C1 segment of cervical spinal cord (tissue), 14 donors: ENCODE results near the gene CXCR6.
A peak's percentile ranks its signal among the peaks of the same experiment; 100 is the strongest.

Experiments used
- DNase-seq, 14 donors: peaks; one replicate each; lab custom pipeline; 2025; lab: John Stamatoyannopoulos, UW

The CXCR6 gene

DNA sequence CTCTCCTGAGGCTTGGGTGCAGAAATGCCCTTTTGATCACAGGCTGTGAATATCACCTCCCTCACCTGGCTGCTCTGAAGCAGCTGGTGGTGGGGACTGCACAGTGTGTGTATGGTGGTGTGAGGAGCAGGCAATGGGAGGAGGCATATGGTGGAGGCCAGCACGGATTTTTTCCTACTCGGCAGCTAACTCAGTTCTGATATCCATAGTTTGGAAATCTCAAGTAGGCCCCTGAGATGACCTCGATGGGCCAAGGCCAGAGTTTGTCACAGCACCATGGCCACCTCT lies 21.3 kb upstream of the CXCR6 start:
- no peak for DNase-seq

DNA sequence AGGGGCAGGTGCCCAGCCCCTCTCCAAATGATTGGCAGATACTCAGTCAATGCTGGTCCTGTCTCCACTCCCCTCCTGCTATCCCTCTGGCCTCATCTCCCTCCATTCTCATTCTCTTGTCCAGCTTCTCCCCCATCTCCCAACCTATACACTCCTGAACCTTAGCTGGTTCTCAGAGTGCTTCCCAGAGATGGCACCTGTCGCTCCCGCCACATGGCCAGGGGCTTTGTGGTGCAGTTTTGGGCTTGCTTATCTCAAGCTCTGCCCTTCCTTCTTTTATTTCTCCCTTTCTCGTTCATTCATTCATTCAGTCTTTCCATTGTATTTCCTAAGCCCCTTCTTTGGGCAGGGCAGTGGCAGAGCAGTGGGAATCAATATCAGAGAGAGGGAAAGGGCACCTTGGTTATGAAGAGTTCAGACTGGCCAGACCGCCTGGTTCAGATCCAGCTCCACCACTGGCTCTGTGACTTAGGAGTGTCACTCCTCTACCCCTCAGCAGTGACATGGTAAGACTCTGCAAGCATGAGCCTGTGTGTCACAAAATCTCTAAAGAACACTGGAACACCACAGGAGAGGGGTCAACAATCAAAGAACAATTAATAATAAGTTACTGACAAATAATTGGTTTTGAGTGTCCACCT lies 20.2 kb upstream of the CXCR6 start:
- no peak for DNase-seq

DNA sequence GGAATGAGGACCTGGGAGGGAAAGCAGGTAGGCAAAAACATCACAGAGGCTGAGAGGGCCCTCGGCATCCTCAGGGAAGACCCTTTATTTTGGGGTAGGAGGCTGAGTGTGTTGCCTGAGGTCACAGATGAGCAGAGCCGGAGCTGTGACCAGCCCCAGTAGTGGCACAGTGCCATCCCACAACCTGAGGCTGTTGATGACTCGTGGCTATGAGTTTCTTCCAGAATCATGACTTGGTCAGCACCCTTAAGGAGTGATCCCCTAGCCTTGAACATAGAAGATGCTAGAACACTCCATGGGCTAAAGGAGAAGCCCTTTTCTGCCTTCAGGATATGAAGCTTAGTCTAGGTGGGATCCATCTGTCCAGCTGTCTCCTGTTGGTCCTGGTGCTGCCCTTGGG lies 19.5 kb upstream of the CXCR6 start:
- no peak for DNase-seq

DNA sequence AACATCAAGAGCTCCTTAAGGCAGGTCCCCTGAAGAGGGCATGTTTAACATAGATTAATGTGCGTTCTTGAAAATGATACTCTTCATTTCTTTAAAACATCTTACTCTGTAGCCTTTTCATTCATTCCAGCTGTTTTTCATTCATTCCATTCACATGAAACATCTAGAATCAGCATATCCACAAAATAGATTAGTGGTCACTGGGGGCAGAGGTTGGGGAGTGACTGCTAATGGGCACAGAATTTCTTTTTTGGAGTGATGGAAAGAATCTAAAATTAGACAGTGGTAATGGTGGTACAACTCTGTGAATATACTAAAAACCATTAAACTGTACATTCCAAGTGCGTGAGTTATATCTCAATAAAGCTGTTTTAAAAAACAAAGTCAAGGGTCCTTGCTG lies 15.4 kb upstream of the CXCR6 start:
- DNase-seq: no peak

DNA sequence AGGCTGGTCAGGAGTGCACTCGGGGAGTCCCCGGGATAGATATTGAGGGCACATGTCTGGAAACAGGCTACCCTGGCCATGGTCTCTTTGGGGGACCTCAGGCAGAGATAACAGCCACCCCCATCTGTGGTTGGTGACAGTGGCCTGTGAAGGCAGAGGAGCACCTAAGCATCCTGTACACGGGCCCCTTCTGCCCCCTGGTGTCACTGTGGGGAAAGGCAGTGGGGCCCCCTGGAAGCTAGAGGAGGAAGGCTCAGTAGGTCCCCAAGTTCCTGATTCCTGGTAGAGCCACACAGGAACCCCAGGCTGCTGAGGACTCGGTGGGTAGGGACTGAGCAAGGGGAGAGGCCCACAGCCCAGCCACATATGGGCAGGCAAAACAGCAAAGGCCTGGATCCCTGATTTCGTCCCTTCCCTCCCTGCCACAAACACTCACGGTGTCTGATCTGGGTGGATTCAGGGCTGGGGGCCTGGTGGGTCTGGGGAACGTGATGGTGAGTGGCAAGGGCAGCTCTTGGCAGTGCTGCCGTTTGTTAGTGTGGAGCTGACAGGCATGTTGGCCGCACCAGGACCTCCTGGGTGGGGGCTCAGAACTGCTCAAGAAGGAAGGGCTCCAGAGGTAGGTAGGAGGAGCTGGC lies 14.1 kb upstream of the CXCR6 start:
- DNase-seq: peak in 1 of 14 donors; percentile 8

DNA sequence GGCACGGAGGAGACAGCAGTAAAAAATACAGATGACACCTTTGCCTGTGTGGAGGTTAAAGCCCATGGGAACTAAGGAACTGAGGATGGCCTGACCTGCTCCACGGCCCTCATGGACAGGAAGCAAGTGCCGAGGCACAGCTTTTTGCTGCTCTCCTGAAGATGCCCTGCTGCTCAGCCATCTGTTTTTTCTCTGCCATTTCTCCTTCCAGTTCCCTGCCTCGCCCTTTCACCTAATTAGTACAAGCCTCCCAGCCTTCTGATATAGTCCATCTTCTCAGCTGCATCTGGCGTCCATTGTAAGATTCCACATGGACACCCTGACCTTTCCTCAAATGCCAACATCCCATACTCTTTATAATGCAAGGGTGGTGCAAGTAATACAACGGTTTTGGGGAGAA lies 11.8 kb upstream of the CXCR6 start:
- peak in 1 of 14 donors; percentile 82 for DNase-seq

DNA sequence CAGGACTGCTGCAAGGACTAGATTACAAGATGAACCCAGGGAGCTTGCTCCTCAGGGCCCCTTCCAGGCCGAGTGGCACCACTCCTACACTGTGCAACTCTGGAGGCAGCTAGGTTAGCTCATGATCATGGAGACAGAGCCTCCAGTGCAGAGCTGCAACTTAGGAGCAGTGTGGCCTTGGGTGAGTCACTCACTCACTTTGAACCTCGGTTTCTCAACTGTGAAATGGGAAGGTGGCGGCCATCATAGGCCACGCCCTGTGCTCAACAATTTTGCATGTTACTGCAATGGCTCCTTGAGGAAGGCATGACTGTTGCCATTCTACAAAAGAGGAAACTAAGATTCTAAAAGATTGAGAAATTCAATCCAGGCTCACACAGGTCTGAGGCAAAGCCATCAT lies 11.2 kb upstream of the CXCR6 start:
- no peak for DNase-seq

DNA sequence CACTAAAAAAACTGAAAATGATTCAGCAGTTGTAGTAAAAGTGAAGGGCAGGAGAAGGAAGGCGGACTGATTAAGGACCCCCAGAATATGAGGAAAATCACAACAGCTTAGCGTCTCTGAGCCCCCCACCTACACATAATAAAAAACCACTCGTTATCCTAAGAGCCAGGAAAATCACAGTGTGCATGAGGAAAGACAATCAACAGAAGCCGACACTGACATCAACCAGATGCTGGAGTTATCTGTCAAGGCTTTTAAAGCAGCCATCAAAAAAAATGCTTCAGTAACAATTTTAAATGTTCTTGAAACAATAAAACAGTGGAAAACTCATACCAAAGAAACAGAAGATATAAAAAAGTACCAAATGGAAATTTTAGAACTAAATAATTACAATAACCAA lies 9.7 kb upstream of the CXCR6 start:
- DNase-seq: no peak

DNA sequence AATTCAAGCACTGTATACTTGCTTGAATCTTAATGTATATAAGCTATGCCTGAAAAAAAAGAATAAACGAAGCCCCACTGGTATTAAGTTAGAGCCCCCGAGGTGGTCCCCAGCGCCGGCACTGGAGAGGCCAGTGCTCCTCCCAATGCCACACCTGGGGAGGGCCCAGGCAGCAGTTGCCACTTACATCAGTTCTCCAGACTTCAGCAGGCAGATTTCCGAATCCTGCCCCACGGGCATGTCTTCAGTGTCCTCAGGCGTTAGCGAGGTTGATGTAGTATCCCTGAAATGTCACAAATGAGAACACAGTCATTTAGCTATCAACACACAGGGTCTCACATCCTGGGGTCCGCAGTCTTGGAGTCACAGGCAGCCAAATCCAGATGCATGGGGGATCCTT lies 7.0 kb upstream of the CXCR6 start:
- no peak for DNase-seq

DNA sequence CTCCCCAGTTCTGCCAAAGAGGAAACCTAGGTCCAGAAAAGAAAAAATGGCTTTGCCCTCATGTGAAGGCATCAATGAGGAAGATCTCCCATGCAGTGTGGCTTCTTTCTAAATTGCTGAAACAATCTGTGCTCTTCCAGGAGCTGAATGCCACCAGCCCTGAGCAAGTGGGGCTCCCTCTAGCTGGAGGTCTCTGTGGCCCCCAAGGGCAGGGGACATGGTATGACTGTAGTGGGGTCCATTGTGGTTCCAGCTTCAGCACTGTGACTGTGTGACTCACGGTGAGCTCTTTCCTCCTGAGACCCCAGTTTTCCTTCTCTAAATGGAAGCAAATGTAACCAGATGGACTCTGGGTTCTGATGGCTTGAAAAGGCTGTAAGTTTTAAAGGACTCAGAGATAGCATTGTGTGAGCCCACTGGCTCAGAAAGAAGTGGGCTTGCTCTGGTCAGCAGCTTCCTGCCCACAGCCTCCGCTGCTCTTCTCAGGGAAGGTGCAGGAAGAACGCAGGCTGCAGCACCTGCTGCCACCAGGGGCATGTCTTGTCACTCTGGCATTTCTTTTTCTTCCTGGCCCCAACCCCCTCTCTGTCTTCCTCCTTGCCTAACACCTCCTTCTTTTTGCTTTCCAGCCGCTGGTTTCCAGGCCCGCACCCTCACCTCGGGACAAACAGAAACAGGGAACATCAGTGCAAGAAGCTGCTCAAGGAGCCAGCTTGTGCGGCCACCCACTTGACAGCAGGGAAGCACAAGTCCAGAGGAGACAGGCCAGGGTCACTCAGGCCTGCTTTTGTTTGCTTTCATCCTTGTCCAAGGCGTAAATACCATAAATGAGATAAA lies 5.8 kb upstream of the CXCR6 start:
- no peak for DNase-seq

DNA sequence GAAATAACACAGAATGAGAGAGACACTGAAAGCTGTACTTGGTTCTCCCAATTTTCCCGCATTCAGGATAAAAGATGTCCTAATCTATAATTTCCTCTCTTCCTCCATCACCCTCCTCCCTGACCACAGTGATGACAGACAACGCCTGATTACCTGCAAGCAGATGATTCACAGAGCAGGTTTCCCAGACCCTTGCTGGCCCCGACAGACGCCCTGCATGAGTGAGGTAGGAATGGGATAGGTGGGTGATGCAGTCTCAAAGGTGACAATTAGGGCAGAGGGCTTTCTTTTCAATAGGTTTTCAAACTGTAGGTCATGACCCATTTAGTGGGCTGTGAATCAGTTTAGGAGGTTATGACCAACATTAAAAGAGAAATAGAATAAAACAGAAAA lies 5.2 kb upstream of the CXCR6 start:
- no peak for DNase-seq

DNA sequence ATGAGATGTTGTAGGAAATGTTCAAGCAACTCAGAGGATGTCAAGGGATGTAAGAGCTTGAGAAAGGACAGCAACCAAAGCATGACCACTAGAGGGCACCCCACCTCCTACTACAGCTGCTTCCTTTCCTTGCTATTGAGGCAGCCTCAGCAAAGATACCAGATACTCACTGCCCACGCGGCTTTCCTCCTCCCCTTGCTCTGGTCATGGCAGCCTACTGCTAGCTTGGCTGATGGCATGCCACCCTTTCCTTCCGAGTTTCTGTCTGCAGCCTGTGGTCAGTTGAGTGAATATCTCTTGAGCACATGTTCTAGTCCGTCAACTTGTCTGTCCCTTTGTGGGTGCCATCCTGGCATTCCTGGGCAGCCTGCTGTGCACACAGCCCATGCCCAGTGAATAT lies 4.4 kb upstream of the CXCR6 start:
- peak in 13 of 14 donors; percentile 25 to 82 (median 68) for DNase-seq

DNA sequence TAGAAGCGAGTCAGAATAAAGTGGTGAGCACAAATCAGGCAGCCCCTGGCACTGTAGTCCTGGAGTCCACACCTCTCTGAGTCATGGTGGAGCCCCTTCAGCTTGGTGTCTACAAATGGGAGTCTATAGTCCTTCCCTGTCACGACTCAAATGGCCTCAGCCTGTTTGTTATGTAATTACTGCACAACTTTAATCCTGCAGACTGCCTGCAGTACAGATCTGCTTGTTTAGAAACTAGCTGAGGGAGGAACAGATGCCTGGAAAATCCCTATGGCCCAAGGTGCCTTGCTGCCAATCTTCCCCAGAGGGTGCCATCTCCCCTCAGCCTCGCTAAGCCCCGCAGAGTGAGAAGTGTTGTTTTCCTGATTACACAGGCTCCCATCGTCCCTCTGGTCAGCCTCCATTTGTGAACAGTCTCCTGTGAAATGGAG lies 3.9 kb upstream of the CXCR6 start:
- DNase-seq: peak in 3 of 14 donors; percentile 19 to 46 (median 32)

DNA sequence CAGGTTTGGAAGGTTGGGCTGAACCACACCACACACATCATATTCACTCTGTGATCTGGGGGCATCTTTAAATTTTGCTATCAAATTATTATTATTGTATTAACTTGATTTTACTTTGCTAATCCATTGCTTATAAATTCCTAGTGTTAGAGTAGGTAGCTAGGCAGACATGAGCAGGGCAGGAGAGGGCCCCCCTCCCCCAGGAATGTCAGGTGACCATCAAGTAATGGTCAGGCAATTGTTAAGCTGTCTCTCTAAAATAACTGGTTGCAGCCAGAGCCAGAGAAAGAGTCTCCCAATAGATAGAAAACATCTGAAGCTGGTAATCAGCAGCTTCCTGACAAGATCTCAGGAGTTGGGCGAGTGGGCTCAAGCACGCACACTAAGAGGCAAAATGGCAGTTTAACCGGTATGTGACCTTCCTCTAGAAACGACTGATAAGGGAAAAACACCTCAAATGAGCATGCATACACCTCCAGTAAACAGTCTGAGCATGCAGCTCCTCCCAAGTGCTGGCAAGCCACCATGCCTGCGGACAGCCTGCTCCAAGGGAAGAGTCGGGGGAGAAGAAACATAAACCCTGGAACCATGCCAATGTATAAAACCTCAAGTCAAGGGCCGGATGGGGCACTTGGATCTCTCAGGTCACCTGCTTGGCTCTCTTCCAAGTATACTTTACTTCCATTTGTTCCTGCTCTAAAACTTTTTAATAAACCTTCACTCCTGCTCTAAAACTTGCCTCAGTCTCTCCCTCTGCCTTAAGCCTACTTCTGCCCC lies 3.1 kb upstream of the CXCR6 start:
- peak in 1 of 14 donors; percentile 4 for DNase-seq

DNA sequence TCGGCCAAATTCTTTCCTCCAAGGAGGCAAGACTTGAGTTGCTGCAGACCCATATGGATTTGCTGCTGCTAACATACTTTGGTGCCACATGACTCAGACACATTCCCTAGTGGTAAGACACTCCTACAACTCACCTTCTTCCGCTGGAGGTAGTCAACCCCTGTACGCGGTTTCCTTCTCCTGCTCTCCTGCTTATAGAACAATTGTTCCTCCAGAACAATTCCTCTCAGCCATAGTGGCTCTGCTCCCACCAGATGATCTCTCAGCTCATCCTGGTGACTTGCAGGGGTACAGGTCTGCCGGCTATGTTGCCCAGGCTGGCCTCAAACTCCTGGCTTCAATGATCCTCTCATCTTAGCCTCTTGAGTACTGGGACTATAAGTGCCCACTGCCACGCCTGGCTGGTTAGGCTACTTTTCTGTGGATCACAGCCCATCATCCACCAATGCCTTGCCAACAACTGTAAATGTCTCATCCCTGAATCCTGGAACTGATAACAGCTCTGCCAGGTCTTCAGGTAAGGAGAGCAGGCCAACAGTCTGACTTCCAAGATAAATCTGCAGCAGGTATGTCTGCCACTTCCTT lies 2.4 kb upstream of the CXCR6 start:
- no peak for DNase-seq

DNA sequence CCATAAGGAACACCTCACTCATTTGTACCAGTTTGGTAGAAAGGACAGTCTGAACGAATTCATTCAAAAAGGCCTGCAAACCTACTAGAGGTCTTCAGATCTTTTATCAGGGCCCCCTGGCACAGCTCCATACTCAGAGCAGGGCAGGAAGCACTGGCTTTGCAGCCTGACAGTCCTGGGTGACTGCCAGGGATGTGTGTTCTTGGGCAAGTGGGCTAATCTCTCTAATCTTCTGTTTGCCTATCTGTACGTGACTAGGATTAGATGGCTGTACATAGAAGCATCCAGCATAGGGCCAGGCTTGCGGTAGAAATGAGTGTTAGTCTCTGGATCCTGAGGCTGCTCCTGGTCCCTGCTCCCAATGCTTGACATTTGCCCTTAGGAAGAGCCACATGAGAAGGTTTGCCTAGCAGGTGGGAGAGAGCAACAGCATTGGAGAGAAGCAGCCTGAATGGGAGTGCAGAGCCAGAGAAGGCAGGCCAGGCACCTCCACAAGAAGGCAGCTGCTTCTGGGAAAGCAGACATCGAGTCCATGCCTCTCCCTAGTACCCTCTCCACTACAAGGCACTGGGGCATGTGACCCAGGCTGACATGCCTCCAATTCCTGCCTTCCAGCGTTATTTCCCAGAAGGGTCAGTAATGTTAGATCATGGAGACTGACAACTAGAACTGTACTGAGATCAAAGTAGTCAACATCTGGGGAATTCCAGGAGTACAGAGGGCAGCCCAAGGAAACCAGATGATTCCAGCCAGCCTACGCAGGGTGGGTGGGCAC lies 1.0 kb upstream of the CXCR6 start:
- DNase-seq: no peak

DNA sequence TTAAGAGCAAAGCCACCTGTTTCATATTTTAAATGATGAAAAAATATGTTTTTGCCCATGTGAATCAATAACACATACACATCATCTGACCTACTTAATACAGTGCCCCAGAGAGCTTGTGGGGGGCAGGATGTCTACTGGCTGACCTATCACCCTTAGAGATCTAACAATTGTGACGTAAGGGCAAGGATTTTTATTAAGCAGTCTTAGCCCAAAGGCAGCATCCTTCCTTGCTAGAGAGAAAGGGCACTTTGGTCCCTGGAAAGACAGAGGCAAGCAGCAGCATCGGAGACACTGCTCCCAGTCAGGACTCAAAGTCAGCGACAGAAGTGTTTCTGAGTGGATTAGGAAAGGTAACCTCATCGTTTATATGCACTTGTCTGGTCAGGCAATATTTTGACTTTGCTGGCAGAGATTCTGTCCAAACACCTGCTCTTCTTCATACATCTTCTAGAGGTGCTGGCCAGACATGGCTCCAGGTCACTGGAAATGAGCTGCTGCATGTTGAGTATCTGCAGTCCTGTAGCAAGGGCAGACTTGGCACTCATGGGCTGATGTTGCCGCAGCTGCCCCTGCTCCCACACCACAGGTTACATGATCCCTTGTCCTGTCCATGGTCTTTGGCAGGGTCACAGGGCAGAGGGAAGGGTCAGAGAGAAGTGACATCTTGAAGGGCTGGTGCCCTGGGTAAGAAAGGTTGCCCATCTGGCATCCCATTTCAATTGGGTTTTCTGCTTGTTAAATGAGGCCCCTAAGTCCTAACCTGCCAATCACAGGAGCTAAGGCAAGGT lies 1.8 kb downstream of the CXCR6 start:
- no peak for DNase-seq

DNA sequence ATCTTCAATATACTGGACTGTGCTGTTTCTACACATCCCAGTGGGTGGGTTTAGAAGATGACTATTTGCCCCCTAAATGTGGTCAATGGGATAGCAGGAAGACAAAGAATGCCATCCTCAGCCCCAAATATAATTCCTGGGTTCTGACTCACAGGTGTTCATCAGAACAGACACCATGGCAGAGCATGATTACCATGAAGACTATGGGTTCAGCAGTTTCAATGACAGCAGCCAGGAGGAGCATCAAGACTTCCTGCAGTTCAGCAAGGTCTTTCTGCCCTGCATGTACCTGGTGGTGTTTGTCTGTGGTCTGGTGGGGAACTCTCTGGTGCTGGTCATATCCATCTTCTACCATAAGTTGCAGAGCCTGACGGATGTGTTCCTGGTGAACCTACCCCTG lies 3.0 kb downstream of the CXCR6 start:
- DNase-seq: no peak

DNA sequence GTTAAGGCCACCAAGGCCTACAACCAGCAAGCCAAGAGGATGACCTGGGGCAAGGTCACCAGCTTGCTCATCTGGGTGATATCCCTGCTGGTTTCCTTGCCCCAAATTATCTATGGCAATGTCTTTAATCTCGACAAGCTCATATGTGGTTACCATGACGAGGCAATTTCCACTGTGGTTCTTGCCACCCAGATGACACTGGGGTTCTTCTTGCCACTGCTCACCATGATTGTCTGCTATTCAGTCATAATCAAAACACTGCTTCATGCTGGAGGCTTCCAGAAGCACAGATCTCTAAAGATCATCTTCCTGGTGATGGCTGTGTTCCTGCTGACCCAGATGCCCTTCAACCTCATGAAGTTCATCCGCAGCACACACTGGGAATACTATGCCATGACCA lies 3.6 kb downstream of the CXCR6 start:
- DNase-seq: no peak

DNA sequence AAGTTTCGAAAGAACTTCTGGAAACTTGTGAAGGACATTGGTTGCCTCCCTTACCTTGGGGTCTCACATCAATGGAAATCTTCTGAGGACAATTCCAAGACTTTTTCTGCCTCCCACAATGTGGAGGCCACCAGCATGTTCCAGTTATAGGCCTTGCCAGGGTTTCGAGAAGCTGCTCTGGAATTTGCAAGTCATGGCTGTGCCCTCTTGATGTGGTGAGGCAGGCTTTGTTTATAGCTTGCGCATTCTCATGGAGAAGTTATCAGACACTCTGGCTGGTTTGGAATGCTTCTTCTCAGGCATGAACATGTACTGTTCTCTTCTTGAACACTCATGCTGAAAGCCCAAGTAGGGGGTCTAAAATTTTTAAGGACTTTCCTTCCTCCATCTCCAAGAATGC lies 4.1 kb downstream of the CXCR6 start:
- no peak for DNase-seq
